Neural cell (in vitro differentiated cells): ENCODE results near the gene OGT.

Source experiments
- CTCF ChIP-seq: fragments of 450-650 bp; IDR thresholded peaks from 2 replicates; pipeline ENCODE4 v1.5.1; 2014; ENCODE audit warnings: antibody characterized with exemption, mild to moderate bottlenecking, moderate library complexity; ENCODE audit not compliant: poor library complexity, severe bottlenecking
- EP300 ChIP-seq: fragments of 450-650 bp; conservative IDR thresholded peaks from 2 replicates; pipeline ENCODE4 v1.6.1; 2014; ENCODE audit warnings: antibody characterized with exemption, mild to moderate bottlenecking, moderate library complexity; ENCODE audit not compliant: poor library complexity, severe bottlenecking
- EZH2 ChIP-seq: fragments of 200-600, 300-800 bp; shearing (Covaris generic), sonication (generic); IDR thresholded peaks from 2 replicates; pipeline ENCODE4 v1.6.1; 2014; ENCODE audit warnings: antibody characterized with exemption, low read length, borderline replicate concordance, mild to moderate bottlenecking; ENCODE audit not compliant: insufficient read depth, poor library complexity, severe bottlenecking
- MXI1 ChIP-seq: fragments of 450-650 bp; conservative IDR thresholded peaks from 2 replicates; pipeline ENCODE4 v1.6.1; 2014; ENCODE audit warnings: antibody characterized with exemption, mild to moderate bottlenecking; ENCODE audit not compliant: poor library complexity, severe bottlenecking
- POLR2AphosphoS5 ChIP-seq: IDR thresholded peaks from 2 replicates; pipeline ENCODE4 v1.6.1; 2012
- REST ChIP-seq: IDR thresholded peaks from 2 replicates; pipeline ENCODE4 v1.6.1; 2012; ENCODE audit warnings: borderline replicate concordance

GRCh38 chrX:71603618-71604017 is 70.7 kb downstream of the OGT start:
- TF ChIP-seq CTCF, result no peak
- no peak for TF ChIP-seq POLR2AphosphoS5
- TF ChIP-seq REST, result no peak
- TF ChIP-seq EZH2, result no peak
- TF ChIP-seq EP300, result no peak
- TF ChIP-seq MXI1, result no peak
